NOMO-1 treated with dmso at 0.1 percent for 144 hours (cell line): ENCODE data around the gene XRCC4.
A peak's percentile ranks its signal among the peaks of the same experiment; 100 is the strongest.
"Not testable (repeated sequence)": the region's sequence is repeated elsewhere in the genome, so short reads cannot be mapped to it uniquely, and the experiment has no call there.

Experiments used
- DNase-seq: peaks from one replicate; lab custom pipeline; 2025; ENCODE audit not compliant: unreplicated experiment; lab: John Stamatoyannopoulos, UW

The XRCC4 gene

DNA sequence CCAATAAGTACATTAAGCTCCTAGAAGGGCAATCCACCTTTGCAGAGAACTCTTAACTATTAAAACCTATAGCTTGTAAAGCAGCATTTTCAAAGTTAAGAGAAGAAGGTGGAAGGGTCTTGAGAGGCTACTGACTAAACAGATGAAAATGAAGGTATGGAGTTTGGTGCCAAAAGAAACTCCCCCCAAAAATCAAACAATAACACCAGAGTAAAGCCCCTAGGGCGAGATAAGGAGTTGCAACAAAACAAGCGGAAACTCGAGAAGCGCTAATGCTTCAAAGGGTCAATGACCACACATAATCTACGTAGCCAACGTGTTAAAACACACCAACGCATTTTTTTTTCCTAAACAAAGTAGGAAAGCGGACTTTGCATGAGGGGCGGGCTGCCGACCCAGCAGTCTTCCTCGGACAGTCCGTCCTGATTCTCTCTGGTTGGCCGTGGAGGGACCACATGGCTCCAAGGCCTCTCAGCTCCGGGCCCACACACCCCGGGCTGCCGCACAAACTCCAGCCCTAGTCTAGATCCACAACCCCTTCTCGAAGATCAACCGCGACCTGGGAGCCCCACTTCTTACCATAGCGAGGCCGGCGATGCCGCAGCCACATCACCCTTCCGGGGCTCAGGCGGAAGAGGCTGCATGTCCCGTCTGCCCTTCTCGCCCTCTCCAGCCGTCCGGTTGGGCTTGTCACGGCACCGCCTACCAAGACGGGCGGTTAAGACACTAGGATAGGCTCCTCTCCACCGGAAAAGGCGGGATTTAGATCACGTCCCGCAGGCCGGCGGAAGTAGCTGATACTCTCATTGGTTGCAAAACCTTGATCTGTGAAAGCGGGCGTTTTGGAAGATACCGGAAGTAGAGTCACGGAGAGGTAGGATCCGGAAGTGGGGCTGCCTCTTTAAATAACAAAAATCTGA, at the start of gene XRCC4, which contains the start of gene TMEM167A:
Gene XRCC4 (plus strand): TSS at position 806 of the 920 bp plus-strand sequence. CDS start 27,373 bp downstream, outside the sequence.
Gene TMEM167A (minus strand): TSS at position 653 of the 920 bp plus-strand sequence. CDS start 71 bp downstream, at position 582.
- peak; percentile 99 for DNase-seq

DNA sequence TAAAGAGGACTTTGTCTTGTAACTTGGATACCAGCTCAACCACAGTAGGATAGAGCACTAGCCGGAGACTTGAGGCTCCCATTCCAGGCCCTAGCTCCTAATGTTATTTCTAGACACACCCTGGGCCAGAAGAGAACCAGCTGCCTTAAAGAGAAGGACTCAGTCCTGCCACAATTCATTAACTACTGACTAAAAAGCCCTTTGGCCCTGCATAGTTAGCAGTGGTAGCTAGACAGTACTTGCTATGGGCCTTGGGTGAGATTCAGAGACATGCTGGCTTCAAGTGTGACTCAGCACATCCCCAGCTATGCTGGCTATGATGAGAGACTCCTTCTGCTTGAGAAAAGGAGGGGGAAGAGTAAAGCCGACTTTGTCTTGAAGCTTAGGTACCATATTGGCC, 47.4 kb upstream of the XRCC4 start:
- DNase-seq, result no peak

DNA sequence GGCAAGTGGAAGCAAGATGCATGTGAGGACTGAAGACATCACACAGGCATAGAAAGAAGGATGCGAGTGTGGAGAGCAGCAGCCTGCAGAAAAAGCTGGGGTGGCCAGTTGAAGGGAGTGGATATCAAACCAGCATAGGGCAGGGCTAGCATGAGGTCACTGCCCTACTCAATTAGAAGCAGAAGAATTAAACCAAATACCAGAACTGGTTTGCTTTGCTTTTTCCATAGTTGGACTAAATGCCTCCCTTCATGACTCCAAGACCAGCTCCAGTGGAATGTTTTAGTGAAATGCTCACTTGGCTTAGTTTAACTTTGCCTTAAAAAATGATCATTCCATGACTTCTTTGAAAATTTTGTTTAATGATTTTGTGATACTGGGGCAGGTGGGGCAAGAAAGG, 46.0 kb upstream of the XRCC4 start:
- DNase-seq, result no peak

DNA sequence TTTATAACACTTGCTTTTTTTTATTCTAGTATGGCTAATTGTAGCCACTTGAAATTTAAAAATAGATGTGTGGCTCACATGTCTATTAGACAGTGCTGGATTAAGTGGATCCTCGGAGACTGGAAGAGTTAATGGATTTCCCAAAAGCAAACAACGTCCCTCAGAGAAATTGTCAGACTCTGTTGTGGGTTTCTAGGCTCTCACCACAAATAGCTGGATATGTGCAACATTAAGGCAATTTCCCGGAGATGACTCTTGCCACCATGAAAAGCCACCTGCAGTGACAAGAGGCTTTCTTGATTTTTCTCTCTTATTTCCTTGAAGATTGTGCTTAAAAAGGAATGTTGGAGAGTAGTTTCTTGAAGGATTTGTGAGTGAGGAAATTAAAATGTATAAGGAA, 43.3 kb upstream of the XRCC4 start:
- DNase-seq, result no peak

DNA sequence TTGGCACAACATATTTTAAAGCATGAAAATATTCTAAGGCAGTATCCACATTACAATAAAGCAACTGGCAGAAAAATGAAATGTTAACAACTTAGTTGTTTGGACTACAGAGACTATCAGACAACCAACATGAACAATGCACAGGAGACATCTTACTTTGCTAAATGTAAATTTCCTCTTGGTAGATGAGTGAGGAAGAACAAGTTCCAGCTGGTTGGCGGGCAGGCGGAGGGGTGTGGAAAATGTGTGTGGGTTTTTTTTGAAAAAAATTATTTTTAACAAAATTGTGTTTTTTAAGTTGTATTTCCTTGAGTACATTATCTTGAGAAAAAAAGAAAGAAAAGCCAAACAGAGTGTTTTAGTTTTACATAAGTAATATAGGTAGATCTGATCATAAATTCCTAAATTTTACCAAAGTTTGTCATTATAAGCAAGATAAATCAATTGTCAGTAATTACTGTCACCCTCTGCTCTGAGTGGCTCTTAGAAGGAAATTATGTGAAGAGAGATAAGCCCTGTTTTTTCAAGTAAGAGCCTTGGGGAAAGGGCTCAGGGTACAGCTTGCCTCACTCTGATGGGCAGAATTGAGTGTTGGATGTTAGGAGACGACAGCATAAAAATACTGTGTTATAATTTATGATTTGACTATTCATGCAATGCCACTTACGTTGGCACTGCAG, 42.7 kb upstream of the XRCC4 start:
- DNase-seq, result no peak

DNA sequence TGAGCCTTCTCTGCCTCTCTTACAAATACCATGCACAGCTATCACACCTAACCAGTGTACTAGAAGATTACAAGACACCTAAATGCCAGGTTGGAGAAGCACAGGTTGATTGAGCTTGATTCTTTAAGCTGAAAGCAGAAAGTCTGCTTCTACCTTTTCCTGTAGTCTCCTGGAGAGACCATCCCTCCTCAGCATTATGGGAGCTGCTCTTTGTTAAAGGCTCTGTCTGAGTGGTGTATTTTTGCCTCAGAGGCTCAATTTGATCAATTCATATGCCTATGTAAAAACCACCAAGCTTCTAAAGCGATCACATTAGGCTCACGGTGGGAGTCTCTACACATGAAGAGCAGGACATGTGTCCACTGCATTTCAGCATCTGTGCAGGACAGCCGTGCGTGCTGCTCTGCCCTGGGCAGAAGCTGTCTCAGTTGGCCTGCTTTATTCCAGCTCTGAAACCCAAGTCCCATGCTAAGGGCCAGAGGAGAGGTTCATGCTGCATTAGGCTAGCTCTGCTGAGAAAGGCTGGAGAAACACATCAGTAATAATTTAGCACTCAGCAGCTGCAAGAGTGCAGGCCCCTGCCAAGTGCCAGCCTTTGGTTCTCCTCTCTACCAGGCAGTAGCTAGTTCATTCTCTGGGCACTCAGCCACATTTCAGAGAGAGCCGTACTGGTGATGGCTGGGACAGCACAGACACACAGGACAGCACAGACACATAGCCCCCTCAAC, 41.8 kb upstream of the XRCC4 start:
- DNase-seq, result no peak

DNA sequence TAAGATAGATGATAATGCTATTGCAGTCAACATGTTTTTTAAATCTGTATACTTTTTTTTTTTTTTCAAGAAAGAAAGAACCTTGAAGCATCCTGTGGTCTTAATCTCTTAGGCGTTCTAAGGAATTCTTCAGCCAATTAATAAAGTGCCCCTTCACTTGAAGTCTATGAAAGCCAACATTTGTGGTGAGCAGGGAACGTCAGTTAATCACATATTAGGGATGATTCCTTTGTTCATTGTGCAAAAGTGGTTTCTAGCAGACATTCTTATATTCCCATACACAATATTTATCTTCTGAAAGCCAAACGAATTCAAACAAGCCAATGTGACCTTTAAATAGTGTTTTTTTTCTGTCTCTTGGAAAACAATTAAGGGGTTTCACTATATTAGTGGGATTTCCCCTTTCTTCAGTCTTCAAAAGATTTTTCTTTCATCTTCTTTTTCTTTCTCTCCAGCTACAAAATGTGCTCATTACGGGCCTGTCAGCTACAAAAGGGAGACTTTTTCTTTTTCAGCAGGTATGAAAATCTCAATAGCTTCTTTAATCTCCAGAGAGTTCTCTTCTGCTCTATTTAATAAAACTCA, 40.3 kb upstream of the XRCC4 start:
- no peak for DNase-seq

DNA sequence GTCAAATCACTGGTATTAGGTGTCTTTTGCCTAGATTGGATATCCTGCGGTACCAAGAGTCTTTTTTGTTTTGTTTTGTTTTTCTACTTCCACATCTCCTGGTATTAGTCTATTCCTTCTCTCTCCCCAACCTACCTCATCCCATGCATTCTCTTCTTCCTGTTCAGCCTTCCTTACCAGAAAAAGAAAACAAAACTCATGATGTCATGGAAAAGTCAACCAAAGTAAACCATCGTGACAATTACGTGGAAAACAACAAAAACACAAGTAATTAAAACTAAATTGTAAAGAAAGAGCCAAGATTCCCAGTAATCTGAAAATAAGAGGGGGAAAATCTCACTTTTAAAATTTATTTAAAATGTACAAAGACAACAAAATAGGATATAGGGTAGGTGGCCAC, 38.4 kb upstream of the XRCC4 start:
- DNase-seq, result no peak

DNA sequence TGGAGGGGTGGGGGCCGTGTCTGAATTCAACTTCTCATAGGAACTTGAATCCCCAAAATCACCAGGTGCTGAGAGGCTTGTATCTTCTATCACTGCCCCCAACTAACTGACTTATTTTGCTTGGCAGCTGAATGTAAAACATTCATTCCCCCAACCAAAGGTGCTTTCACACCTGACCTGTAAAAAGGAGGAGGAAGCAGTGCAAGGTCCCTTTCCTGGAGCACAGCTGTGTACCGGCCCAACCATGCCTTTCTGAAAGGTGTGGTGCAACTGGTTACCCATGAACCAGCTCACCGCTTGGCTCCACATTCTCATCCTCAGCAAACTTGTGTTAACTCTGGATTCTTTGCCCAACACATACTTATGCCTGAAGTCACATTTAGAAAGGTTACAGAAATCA, 34.8 kb upstream of the XRCC4 start:
- DNase-seq, result no peak

DNA sequence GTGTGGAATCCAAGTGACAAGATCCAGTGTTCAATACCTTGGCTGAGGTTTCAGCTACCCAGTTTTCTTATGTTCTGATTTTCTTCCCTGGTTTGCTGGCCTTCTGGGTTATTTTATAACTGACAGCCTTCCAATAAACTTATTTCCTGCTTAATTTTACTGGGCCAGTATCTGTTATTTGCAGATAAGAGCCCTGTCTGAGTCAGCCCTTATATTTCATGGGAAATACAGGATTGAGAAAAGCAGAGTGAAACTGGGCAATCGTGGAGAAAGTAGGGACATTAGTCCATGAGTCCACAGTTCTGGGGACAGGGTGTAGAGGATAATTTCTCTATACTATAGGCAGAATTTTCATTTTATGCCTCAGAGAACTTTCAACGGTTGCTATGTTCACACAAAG, 32.4 kb upstream of the XRCC4 start:
- no peak for DNase-seq

DNA sequence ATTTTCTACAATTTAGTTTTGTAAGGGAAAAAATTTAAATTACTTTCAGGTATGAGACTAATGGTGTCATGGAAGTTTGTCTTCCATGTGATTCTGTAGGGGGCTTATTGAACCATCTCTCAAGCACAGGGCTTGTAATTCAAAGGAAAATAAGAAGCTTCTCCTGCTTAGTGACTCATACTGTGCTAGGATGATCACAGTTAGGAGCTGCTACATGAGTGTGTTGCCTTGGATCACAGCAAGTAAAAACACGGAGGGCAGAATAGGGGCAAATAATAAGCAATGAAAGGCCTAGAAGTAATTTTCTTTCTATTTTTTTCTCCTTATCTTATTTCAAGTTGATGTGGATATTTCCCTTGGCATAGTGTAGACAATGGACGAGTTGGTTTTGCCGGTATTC, 29.1 kb upstream of the XRCC4 start:
- DNase-seq, result no peak

DNA sequence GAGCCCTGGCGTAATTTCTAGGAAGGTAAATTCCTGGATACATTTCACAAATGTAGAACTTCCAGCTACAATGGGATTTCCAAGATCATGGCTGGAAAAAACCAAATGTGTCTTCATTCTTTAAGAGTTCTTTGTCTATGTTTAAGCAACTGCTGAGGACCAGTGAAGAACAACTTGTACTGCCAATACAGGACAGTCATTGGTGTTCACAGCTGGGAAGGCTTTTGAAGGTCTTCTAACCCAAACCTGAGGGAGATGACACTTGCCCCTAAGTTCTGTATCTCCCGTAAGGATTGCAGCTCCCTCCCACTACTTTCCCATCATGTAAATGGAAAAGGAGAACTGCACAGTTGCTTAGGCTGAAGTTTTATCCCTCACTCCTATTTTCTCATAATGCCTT, 28.5 kb upstream of the XRCC4 start:
- no peak for DNase-seq

DNA sequence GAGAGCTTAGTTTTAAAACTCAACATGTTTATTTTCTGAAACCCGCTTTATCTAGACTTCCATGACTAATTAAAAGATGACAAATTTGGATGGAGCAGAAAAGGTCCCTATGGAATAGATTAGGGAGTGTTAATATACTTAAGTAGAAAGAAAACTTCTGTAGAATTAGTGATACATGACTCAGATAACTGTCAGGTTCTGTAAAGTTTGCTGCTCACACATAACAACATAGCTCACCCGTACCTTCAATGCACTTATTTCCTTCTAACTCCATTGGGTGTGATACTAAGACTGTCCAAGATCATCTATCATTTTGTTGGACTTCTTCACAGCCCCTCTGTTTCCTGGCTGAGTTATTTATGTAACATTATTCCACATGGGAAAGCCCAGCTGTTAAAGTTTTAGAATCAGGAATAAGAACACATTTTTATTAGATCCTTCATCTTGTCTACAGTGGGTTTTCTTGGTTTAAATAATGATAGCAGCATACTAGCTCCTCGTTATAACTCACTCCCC, 27.9 kb upstream of the XRCC4 start:
- DNase-seq, result no peak

DNA sequence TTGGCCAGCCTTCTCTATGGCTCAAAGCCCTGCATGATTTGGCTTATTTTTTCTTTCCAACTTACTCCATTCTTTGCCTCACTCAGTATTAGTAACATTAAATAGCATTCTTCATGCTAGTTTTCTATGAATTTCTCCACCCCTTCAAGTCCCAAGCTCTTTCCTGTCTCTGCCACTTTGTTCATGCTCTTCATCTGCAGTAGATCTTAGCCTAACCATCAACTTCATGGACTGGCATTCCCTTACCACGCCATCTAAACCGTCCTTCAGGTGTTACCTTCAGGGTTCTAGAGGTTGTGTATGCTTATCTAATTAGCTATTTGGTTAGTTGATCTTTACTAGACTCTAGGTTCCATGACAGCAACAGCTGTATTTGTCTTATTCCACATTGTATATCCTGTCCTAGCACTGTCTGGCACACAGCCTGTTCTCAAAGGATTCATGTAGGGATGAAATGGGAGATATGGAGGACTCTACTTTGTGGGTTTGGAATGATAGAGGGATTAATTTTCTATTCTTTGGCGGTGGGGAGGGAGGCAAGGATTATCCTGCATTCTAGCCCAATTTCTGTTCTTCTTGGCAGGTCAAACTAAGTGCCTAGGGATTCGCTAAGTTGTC, 26.5 kb upstream of the XRCC4 start:
- DNase-seq, result no peak

DNA sequence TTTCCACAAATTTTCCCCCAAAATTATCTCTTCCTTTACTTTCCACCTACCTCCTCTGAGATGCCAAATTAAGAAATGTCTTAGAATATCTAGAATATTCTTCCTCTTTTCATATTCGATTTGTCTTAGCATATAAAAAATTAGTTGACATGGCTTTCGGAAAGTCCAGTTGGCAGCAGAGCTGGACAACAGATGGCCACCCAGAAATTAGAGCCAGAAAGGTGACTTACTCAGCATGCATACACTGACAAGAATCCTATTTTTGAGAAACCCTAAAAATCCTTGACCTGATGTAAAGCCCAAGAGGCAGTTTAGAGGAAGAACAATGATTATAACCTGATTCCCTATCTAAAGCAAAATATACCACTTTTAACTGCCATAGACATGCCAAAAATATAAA, 22.2 kb upstream of the XRCC4 start:
- no peak for DNase-seq

DNA sequence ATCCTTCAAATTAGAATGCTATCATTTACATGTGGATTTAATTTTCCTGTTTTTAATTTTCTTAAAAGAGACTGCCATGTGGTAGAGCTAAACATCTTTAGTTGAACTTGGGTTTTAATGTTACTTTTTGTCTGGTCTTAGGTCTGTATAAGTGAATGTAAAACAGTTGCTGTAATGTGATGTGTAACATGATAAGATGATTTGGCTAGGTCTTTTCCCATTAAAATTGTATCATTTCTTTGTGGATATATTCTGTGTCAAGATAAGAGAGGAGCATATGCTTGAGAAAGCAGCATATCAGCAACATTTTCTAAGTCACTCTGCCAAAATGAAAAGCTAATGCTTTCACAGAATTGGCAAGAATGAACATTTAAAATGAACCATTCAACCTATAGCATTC, 18.6 kb upstream of the XRCC4 start:
- no peak for DNase-seq

DNA sequence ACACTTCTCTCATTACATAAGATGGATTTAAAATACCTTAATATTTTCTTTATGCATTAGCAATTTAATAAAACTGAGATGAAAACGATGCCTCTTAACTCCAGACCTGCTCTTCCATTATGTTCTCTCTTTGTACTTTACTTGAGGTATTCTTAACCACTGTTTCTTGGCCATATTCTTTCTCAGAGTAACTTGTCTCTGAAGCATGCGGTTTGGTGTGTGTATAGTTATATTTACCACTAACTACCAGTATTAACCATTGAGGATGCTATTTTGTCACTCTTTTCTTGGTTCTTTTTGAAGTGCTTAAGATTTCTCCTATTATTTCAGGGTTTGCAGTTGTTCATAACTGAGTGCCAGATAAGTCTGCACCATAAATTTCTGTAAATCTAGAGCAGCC, 18.0 kb upstream of the XRCC4 start:
- no peak for DNase-seq

DNA sequence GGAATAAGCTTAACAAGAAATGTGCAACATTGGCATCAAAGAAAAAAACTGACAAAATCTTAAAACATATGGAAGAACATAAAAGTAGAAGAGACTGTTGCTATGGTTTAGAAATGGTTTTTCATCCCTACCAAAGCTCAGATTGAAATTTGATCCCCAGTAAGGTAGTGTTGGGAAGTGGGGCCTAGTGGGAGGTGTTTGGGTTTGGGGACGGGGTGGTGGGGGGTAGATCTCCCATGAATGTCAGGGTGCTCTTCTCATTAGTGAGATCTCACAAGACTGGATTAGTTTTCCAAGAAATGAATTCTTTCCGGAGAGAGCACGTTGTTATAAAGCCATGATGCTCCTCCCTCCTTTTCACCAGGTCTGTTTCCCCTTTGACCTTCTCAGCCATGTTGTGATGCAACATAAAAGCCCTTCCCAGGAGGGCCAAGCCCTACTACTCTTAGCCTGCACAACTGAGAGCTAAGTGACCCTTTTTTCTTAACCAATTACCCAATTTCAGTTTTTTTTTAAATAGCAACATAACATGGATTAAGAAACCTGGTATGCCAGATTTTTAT, 10.7 kb upstream of the XRCC4 start:
- DNase-seq, result no peak

DNA sequence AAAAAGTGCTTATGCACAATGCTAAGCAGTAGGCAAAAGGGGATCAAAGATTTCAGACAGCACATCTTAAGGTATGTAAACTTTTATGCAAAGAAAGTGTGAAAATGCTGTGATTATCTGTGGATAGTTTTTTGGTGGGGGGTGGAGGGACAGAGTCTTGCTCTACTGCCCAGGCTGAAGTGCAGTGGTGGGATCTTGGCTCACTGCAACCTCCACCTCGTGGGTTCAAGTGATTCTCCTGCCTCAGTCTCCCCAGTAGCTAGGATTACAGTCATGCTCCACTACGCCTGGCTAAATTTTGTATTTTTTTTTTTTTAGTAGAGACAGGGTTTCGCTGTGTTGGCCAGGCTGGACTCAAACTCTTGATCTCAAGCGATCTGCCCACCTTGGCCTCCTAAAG, 10.0 kb upstream of the XRCC4 start:
- not testable (repeated sequence) for DNase-seq

DNA sequence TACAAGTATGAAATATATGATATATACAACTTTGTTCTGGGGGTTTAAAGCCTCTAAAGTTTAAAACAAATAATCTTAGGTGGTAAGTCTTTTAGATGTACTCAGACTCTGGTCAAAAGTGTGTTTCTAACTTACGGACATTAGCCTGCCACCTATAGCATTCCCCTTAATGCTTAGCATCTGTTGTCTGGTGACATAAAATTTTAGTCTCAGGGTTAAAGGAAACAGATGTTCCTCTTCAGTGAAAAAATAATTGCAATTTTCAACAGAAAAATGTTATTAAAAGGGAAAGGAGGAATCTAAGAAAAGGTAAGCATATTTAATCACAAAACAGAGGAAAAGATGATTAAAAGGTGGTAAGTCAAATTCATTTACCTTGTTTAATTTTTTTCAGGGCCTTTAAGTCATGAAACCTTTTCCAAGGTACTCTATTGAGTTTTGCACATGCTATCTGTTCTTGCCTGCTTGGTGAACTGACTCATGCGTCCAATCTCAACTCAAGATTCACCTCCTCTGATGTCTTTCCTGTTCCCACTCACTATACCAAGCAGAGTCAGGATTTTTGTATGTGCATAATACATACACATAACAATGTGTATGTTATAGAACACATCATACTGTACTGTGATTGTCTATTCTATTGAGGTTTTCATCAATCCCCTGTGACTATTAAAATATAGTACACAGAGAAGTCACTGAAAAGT, 8.1 kb upstream of the XRCC4 start:
- no peak for DNase-seq
